MCF 10A (cell line): ENCODE data around the gene CDC42SE2. TPM values are rescaled to one million over a fixed set of nuclear protein-coding genes. Genes with fewer than 3 reads are reported as not detected.

Experiments
- BruUV-seq: library from RNA; stranded (reverse); fragments of 400-500 nt; replicated peaks from 2 replicates; lab custom pipeline; 2021; lab: Mats Ljungman, UMichigan
- CTCF ChIA-PET: fragments of 300-600 bp; sonication (Branson Sonifier 250); formaldehyde crosslinking; extraction: SDS; loops from one replicate; lab custom pipeline; 2021; ENCODE audit warnings: antibody characterized with exemption, inconsistent platforms; lab: Yijun Ruan, JAX
- POLR2A ChIA-PET: fragments of 300-600, 350-650 bp; sonication (Branson Sonifier 250); formaldehyde crosslinking; extraction: SDS; loops from one replicate; lab custom pipeline; 2020; ENCODE audit warnings: antibody characterized with exemption, inconsistent platforms; lab: Yijun Ruan, JAX
- DNase-seq: peaks from one replicate; pipeline ENCODE4 v3.0.0-alpha.2; 2018; ENCODE audit not compliant: unreplicated experiment
- H3K27ac Mint-ChIP-seq: one replicate; pipeline ENCODE4 v1.8.0; 2022; ENCODE audit warnings: mild to moderate bottlenecking, low read depth, mixed read lengths; ENCODE audit not compliant: unreplicated experiment
- H3K27me3 Mint-ChIP-seq: one replicate; pipeline ENCODE4 v1.8.0; 2022; ENCODE audit warnings: mixed read lengths; ENCODE audit not compliant: insufficient read depth, unreplicated experiment
- H3K36me3 Mint-ChIP-seq: one replicate; pipeline ENCODE4 v1.8.0; 2022; ENCODE audit warnings: mild to moderate bottlenecking, moderate library complexity, mixed read lengths; ENCODE audit not compliant: insufficient read depth, unreplicated experiment
- H3K4me1 Mint-ChIP-seq: one replicate; pipeline ENCODE4 v1.8.0; 2022; ENCODE audit warnings: mixed read lengths; ENCODE audit not compliant: insufficient read depth, unreplicated experiment
- H3K4me3 Mint-ChIP-seq: one replicate; pipeline ENCODE4 v1.8.0; 2022; ENCODE audit warnings: mild to moderate bottlenecking, moderate library complexity, mixed read lengths; ENCODE audit not compliant: unreplicated experiment
- H3K9me3 Mint-ChIP-seq: one replicate; pipeline ENCODE4 v1.8.0; 2022; ENCODE audit warnings: mixed read lengths; ENCODE audit not compliant: unreplicated experiment
- CTCF ChIP-seq: fragments of 200-600 bp; IDR thresholded peaks from one replicate; pipeline ENCODE4 v1.8.0; 2022; ENCODE audit warnings: antibody characterized with exemption, mild to moderate bottlenecking; ENCODE audit not compliant: unreplicated experiment
- intact Hi-C: fragments of 100-400 bp; cut with micrococcal nuclease; formaldehyde crosslinking; loops from 2 replicates; pipeline ENCODE4 v1.14.1; 2022
- total RNA-seq: library from RNA; stranded (reverse); gene quantifications from 2 replicates; pipeline ENCODE4 v1.2.3, GENCODE V29; 2022

Gene CDC42SE2
- total RNA-seq, 1 experiment from 2014 or later, result 71.0 TPM

GRCh38 chr5:131356619-131357018, 92.8 kb downstream of the CDC42SE2 start:
- CTCF ChIA-PET, result interaction anchor here (0.6 to 1.4 kb wide), 4 partner anchors 10 to 645 kb away, joined by 3 to 6 read pairs (median 4); partner anchors contain the start of gene CDC42SE2
- intact Hi-C loops, result no loop called here
- POLR2A ChIA-PET, result interaction anchor here (0.6 to 2.7 kb wide), 6 partner anchors 10 to 92 kb away, joined by 3 to 20 read pairs (median 4); partner anchors contain the start of gene CDC42SE2
- no TSS peak for BruUV-seq
- Mint-ChIP-seq H3K9me3 (no peaks in the 10 kb centered on the region), H3K27me3 (no peaks in the 10 kb centered on the region), H3K27ac (no peak overlapping the region), H3K4me1 (peaks cover 28% of the 10 kb centered on the region), H3K36me3 (peaks cover 34% of the 10 kb centered on the region), H3K4me3 (no peak overlapping the region)
- no peak for DNase-seq
- no peak for TF ChIP-seq CTCF

GRCh38 chr5:131357739-131358561, 94.1 kb downstream of the CDC42SE2 start:
- Mint-ChIP-seq H3K4me1 (peaks cover 28% of the 10 kb centered on the region), H3K27me3 (no peaks in the 10 kb centered on the region), H3K9me3 (no peaks in the 10 kb centered on the region), H3K4me3 (no peak overlapping the region), H3K36me3 (peaks cover 36% of the 10 kb centered on the region), H3K27ac (no peak overlapping the region)
- BruUV-seq, result no TSS peak
- TF ChIP-seq CTCF, result no peak
- DNase-seq, result no peak
- ChIA-PET CTCF (interaction anchor here (0.8 kb wide), 1 partner anchor 11 kb away, joined by 4 read pairs; no protein-coding TSS in a partner anchor), POLR2A (interaction anchor here (0.6 to 2.7 kb wide), 4 partner anchors 9 to 119 kb away, joined by 3 to 20 read pairs (median 6); partner anchors contain the start of gene CDC42SE2)
- intact Hi-C loops, result no loop called here

- CTCF ChIA-PET, result interaction anchor here (1.1 kb wide), 1 partner anchor 97 kb away, joined by 4 read pairs; no protein-coding TSS in a partner anchor
- no peak overlapping the region for H3K4me3 Mint-ChIP-seq
- POLR2A ChIA-PET, result interaction anchor here (1.1 to 3.6 kb wide), 2 partner anchors 12 to 49 kb away, joined by 3 to 10 read pairs; no protein-coding TSS in a partner anchor
- intact Hi-C loops, result no loop called here
- no peak for DNase-seq
- no peaks in the 10 kb centered on the region for H3K27me3 Mint-ChIP-seq
- no TSS peak for BruUV-seq
- no peak overlapping the region for H3K27ac Mint-ChIP-seq
- TF ChIP-seq CTCF, result no peak
- H3K36me3 Mint-ChIP-seq, result peaks cover 48% of the 10 kb centered on the region
- H3K4me1 Mint-ChIP-seq, result peaks cover 21% of the 10 kb centered on the region
- no peaks in the 10 kb centered on the region for H3K9me3 Mint-ChIP-seq
Observed at GRCh38 chr5:131361677-131362315, 97.9 kb downstream of the CDC42SE2 start.
